A549 treated with AZD9567 at 1 μM for 4 hours (cell line): ENCODE results near the gene CLDN16. TPM values are rescaled to one million over a fixed set of nuclear protein-coding genes. Genes with fewer than 3 reads are reported as not detected.

Experiments
- total RNA-seq: library from RNA; stranded (reverse); fragments of 200-300 nt; extraction: Qiagen RNA extraction; gene quantifications from 5 replicates; pipeline ENCODE4 v1.2.3, GENCODE V29; 2022; ENCODE audit not compliant: insufficient read depth

The CLDN16 gene, protein sequence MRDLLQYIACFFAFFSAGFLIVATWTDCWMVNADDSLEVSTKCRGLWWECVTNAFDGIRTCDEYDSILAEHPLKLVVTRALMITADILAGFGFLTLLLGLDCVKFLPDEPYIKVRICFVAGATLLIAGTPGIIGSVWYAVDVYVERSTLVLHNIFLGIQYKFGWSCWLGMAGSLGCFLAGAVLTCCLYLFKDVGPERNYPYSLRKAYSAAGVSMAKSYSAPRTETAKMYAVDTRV
- 0.06 to 0.17 TPM (median 0.08 TPM) in 4 of 5 replicates, not detected in the other for total RNA-seq

DNA sequence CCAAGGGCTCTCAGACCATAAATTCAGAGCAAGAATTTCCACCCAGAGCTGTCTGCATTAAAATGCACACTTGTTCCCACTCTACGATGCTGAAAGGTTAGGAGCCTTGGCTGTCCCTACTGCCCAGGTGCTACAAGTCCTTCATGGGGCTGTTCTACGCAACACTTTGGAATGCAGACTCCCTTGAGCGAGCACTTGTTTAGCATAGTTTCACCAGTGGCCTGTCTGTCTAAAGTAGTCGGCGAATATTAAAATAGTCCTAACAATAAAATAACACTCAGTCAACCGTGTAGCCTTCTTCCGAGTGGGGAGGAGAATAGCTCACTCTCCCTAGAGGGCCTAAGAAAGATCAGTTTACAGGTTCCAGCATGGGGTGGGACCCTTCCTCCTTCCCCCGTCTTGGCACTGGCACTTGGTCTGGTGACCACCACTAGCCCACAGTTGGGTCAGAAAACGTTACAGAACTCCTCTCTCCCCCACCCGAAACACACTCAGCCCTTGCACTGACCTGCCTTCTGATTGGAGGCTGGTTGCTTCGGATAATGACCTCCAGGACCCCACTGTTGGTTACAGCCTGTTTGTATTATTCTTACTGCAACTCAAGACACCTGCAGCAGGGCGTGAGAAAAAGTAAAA is at the start of gene CLDN16:
Gene CLDN16, plus strand, starts transcription at position 586 of the 636 bp plus-strand sequence. CDS start 167 bp downstream, outside the sequence.

DNA sequence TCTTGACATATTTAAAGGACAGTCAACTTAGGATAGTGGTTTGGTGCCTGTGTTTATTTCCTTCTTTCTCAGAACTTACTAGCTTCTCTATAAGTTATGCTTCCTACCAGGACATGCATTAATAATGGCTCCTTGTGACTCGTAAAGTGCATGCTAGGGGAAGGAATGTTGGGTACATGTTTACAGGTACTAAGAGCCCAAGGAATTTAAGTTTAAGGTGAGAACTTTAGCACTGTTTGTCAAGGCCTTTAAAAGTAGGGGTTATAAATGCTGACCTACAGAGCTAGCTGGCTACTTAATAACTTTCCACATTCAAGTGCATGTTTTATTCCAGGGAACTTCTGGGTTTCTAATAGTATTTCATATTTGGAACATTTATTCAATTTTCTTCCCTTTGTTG is 61.8 kb downstream of the CLDN16 start, which contains the start of gene TMEM207:
Gene TMEM207, minus strand, starts transcription at position 101 of the 400 bp plus-strand sequence. Its CDS starts 92 bp downstream, at position 9.

Other genes starting within 250 kb of the CLDN16 start
- gene CLDN1, start 65.7 kb upstream of the CLDN16 start, total RNA-seq, result 16.4 to 24.0 TPM (median 19.5 TPM) in 5 replicates
- gene TMEM207, start 61.7 kb downstream of the CLDN16 start, total RNA-seq, result not detected in 5 replicates
- gene IL1RAP, start 125.9 kb downstream of the CLDN16 start, total RNA-seq, result 4.1 to 10.5 TPM (median 5.0 TPM) in 5 replicates